ENCODE measurements around the gene SNX30.
A peak's percentile ranks its signal among the peaks of the same experiment; 100 is the strongest.

The SNX30 gene

GRCh38 chr9:112891521-112891920, 141.0 kb downstream of the SNX30 start:
- DNase-seq: no peak

- DNase-seq: no peak
Observed at GRCh38 chr9:112892981-112893380, 142.4 kb downstream of the SNX30 start.

- DNase-seq: peak; percentile 65
Observed at GRCh38 chr9:112894041-112894440, 143.5 kb downstream of the SNX30 start.

GRCh38 chr9:112894699-112895098, 144.1 kb downstream of the SNX30 start:
- peak; percentile 91 for DNase-seq

GRCh38 chr9:112896131-112896530, 145.6 kb downstream of the SNX30 start:
- no peak for DNase-seq

- DNase-seq: peak; percentile 83
Observed at GRCh38 chr9:112898872-112899311, 148.3 kb downstream of the SNX30 start.

GRCh38 chr9:112900488-112900887, 149.9 kb downstream of the SNX30 start:
- no peak for DNase-seq

- DNase-seq: no peak
Observed at GRCh38 chr9:112900901-112901300, 150.3 kb downstream of the SNX30 start.

GRCh38 chr9:112905084-112905483, 154.5 kb downstream of the SNX30 start:
- no peak for DNase-seq

GRCh38 chr9:112911736-112912135, 161.2 kb downstream of the SNX30 start:
- DNase-seq: no peak

- no peak for DNase-seq
Observed at GRCh38 chr9:112912636-112913035, 162.1 kb downstream of the SNX30 start.

- no peak for DNase-seq
Observed at GRCh38 chr9:112913326-112913725, 162.8 kb downstream of the SNX30 start.

GRCh38 chr9:112914524-112914923, 164.0 kb downstream of the SNX30 start:
- DNase-seq: no peak

- no peak for DNase-seq
Observed at GRCh38 chr9:112917047-112917986, 166.8 kb downstream of the SNX30 start.

GRCh38 chr9:112917987-112918362, 167.4 kb downstream of the SNX30 start:
- DNase-seq: no peak

- DNase-seq: peak; percentile 77
Observed at GRCh38 chr9:112921549-112921948, 171.0 kb downstream of the SNX30 start.
